Peyer's patch (tissue), 4 donors: Measurements from ENCODE around the gene TRMT10B. TPM values are rescaled to one million over a fixed set of nuclear protein-coding genes. Genes with fewer than 3 reads are reported as not detected.

Experiments
- DNase-seq, 3 donors: peaks; one replicate each; pipeline ENCODE4 v3.0.0-alpha.2; 2017 to 2019
- H3K27ac ChIP-seq, 4 donors: fragments of 200-600 bp; sonication (generic); one replicate each; pipeline ENCODE4 v1.5.1; 2016 to 2019
- H3K27me3 ChIP-seq, 2 donors: fragments of 200-600 bp; sonication (generic); one replicate each; pipeline ENCODE4 v1.5.1; 2019
- H3K36me3 ChIP-seq, 3 donors: fragments of 200-600 bp; sonication (generic); one replicate each; pipeline ENCODE4 v1.5.1; 2016 to 2019
- H3K4me1 ChIP-seq, 4 donors: fragments of 200-600 bp; sonication (generic); one replicate each; pipeline ENCODE4 v1.5.1; 2016 to 2019
- H3K4me3 ChIP-seq, 4 donors: fragments of 200-600 bp; sonication (generic); 1 replicate in 3 of 4; 2 replicates in 1 of 4; pipeline ENCODE4 v1.5.1; 2016 to 2019; ENCODE audit warnings: mild to moderate bottlenecking in 1 of 4
- H3K9me3 ChIP-seq, 4 donors: fragments of 200-600 bp; sonication (generic); one replicate each; pipeline ENCODE4 v1.5.1; 2016 to 2019; ENCODE audit warnings: mild to moderate bottlenecking in 1 of 4
- CTCF ChIP-seq, 6 experiments: fragments of 450-650 bp in 4 of 6; fragments of 200-600 bp in 2 of 6; sonication (generic) in 1 of 6; IDR thresholded peaks; one replicate each; pipeline ENCODE4 v1.5.1; 2017 to 2019; ENCODE audit warnings: antibody characterized with exemption in 6 of 6, mild to moderate bottlenecking in 3 of 6, moderate library complexity in 1 of 6
- POLR2A ChIP-seq, 2 donors: fragments of 450-650 bp; IDR thresholded peaks; one replicate each; pipeline ENCODE4 v1.5.1; 2017; ENCODE audit warnings: antibody characterized with exemption in 2 of 2, mild to moderate bottlenecking in 2 of 2, moderate library complexity in 2 of 2
- total RNA-seq, 4 donors: library from RNA; depleted of rRNA; stranded (reverse); fragments of >200 nt; gene quantifications; one replicate each; pipeline ENCODE4 v1.1.0, GENCODE V29; 2016

TRMT10B gene, protein sequence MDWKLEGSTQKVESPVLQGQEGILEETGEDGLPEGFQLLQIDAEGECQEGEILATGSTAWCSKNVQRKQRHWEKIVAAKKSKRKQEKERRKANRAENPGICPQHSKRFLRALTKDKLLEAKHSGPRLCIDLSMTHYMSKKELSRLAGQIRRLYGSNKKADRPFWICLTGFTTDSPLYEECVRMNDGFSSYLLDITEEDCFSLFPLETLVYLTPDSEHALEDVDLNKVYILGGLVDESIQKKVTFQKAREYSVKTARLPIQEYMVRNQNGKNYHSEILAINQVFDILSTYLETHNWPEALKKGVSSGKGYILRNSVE
- total RNA-seq: 10 to 100 TPM in 3 of 4 donors, 1 to 10 TPM in 1; 3.3 to 33.0 (median 16.1) TPM

DNA sequence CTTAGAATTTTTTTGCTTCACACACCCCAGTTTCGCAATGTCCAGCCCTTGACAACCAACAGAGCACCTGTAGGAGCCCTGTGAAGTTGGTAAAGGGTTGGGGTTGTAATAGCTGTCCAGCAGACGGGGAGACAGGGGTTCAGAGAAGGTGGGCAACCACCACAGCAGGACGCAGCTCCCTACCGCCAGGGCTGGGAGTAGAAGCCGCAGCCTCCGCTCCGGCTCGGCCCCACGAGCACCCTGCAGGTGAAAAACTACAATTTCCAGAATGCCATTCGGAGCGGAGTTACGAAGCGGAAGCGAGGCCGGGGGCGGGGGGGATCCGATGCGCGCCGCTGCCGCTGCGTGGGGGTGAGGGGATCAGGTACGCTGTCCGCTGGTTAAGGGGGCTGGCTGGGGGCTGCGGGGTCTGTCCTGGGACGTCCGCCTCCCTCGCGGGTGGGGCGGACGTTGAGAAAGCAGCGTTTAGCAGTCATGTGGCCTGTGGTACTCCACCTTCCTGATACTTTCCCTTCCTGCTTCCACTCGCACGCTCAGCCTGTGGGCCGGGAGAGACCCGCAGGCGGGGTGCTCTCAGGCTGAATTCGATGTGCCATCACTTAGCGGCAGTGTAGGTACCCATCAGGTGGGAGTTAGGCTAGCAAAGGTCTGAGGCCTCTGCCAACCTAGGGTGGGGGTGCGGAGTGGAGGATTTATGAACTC lies at the start of gene TRMT10B:
Gene TRMT10B (plus strand): TSS at position 317 of the 702 bp plus-strand sequence. CDS start 8,127 bp downstream, outside the sequence.
- TF ChIP-seq CTCF (IDR thresholded peaks at IDR 0.05): peak in 4 of 6 experiments; percentile 7 to 35 (median 18)
- TF ChIP-seq POLR2A (IDR thresholded peaks at IDR 0.05): no peak
- H3K36me3 ChIP-seq: no peaks in the 10 kb centered on the region
- no peaks in the 10 kb centered on the region for H3K27me3 ChIP-seq
- peak within 1 kb of the TSS; percentile 71 to 88 (median 85) for H3K27ac ChIP-seq
- H3K9me3 ChIP-seq: no peaks in the 10 kb centered on the region
- peak; percentile 64 to 78 (median 78) for DNase-seq
- peaks cover 0 to 7% (median 0%) of the 10 kb centered on the region in 4 donors for H3K4me1 ChIP-seq
- H3K4me3 ChIP-seq: peak within 1 kb of the TSS; percentile 71 to 93 (median 80)

GRCh38 chr9:37705787-37706186 lies 47.8 kb upstream of the TRMT10B start:
- Histone ChIP-seq H3K4me3 (no peak overlapping the region), H3K27ac (no peak overlapping the region), H3K36me3 (no peaks in the 10 kb centered on the region), H3K9me3 (no peaks in the 10 kb centered on the region), H3K4me1 (no peaks in the 10 kb centered on the region), H3K27me3 (no peaks in the 10 kb centered on the region)
- no peak for TF ChIP-seq CTCF (IDR thresholded peaks at IDR 0.05)
- no peak for TF ChIP-seq POLR2A (IDR thresholded peaks at IDR 0.05)
- no peak for DNase-seq

DNA sequence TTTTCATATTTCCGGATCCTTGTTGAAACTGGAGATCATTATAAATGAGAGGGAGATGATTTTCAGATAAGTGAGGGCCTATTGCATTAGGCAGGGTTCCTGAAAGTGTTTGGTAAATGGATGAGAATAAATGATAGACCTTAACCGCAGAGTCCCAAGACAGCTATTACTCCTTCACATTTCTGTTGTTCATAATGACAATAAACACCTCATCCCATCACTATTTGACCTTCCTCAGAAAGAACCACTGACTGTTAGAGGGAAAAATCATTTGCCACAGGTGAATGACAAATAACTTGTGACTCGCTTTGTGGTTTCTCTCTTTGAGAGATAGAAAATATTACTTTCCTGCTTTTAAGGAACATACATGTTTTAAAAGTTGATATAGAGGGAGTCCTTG lies 47.3 kb upstream of the TRMT10B start:
- Histone ChIP-seq H3K4me1 (no peaks in the 10 kb centered on the region), H3K36me3 (no peaks in the 10 kb centered on the region), H3K27me3 (no peaks in the 10 kb centered on the region), H3K4me3 (no peak overlapping the region), H3K27ac (no peak overlapping the region), H3K9me3 (no peaks in the 10 kb centered on the region)
- DNase-seq: no peak
- no peak for TF ChIP-seq CTCF (IDR thresholded peaks at IDR 0.05)
- TF ChIP-seq POLR2A (IDR thresholded peaks at IDR 0.05): no peak

GRCh38 chr9:37707748-37708147 lies 45.9 kb upstream of the TRMT10B start:
- no peak for TF ChIP-seq CTCF (IDR thresholded peaks at IDR 0.05)
- no peak for TF ChIP-seq POLR2A (IDR thresholded peaks at IDR 0.05)
- DNase-seq: no peak
- Histone ChIP-seq H3K27me3 (no peaks in the 10 kb centered on the region), H3K4me1 (no peaks in the 10 kb centered on the region), H3K36me3 (no peaks in the 10 kb centered on the region), H3K9me3 (no peaks in the 10 kb centered on the region), H3K4me3 (no peak overlapping the region), H3K27ac (no peak overlapping the region)

DNA sequence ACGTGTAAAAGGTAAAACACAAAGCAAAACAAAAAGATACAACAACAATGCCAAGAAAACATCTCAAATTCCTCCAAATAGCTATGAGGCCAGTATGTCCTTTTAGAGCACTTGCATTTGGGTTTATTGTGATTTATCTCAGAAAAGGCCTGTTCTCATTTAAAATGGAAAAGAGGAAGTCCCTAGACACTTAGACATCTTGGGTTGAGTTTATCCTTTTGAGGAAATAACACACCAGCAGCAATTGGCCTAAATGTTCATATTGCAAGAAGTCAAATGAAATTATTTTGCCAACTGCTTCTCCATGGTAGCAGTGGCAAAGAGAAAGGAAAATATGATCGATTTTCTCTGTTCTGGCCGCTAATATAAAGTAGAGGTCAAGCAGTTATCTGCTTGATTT lies 43.6 kb upstream of the TRMT10B start:
- Histone ChIP-seq H3K36me3 (no peaks in the 10 kb centered on the region), H3K27ac (no peak overlapping the region), H3K9me3 (no peaks in the 10 kb centered on the region), H3K4me3 (no peak overlapping the region), H3K27me3 (no peaks in the 10 kb centered on the region), H3K4me1 (no peaks in the 10 kb centered on the region)
- DNase-seq: no peak
- TF ChIP-seq POLR2A (IDR thresholded peaks at IDR 0.05) (no peak), CTCF (IDR thresholded peaks at IDR 0.05) (no peak)
